ENCODE data around the gene TTI1.
"Not testable (repeated sequence)": the region's sequence is repeated elsewhere in the genome, so short reads cannot be mapped to it uniquely, and the experiment has no call there.

TTI1 gene

DNA sequence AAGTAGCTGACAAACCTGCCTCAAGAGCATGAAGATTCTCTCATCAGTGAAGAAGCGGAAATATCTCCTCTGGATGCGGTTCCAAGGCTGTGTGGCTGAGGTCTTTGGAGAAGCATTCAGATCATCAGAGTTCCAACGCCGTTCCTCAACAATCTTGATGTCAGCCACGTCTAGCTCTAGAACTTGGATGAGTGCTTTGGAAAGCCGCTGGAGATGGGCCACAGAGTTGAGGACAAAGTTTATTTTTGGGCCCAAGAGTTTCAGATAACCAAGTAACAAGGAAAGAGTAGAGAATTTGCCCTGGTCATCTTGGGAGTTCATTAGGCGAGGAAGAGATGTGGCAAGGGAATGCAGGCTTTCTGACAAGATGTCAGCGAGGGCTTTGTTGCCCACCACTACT, 20.9 kb downstream of the TTI1 start:
- FAIRE-seq = no peak
- DNase-seq (ENCODE audit: low spot score) = no peak

GRCh38 chr20:38011696-38012095, 21.6 kb downstream of the TTI1 start:
- FAIRE-seq (no peak), DNase-seq (ENCODE audit: low spot score) (no peak)

- not testable (repeated sequence) for FAIRE-seq; DNase-seq (ENCODE audit: low spot score)
Measured at GRCh38 chr20:38009416-38009815, 23.8 kb downstream of the TTI1 start.

DNA sequence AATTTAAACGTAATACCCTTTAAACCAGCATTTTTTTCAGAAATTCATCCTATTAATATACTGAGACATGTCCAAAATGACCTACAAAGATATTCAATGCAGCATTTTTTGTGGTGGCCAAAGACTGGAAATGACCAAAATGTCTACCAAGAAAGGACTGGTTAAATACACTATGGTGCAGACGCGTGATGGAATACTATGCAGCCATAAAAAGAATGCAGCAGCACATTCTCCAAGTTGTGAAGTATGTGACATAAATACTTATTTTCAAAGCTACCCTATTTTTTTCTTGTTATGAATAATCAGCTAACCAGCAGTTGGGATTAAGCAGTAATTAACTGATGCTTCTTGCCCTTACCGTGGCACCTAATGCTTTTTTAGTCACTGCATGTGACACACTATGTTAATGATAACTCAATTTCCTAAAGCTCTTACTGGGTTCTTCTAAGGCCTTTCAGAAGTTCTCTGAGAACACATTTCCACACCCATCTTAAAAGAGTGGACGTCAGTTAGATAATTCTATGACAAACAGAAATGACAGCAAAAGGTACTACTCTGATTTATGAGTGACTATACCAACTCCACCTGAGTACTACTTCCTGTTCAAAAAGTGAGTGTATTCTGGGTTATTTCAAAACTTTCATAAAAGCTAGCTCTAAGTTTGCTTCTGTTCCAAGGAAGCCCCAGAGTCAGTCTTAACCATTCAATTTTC, 24.9 kb downstream of the TTI1 start:
- FAIRE-seq = no peak
- no peak for DNase-seq (ENCODE audit: low spot score)

DNA sequence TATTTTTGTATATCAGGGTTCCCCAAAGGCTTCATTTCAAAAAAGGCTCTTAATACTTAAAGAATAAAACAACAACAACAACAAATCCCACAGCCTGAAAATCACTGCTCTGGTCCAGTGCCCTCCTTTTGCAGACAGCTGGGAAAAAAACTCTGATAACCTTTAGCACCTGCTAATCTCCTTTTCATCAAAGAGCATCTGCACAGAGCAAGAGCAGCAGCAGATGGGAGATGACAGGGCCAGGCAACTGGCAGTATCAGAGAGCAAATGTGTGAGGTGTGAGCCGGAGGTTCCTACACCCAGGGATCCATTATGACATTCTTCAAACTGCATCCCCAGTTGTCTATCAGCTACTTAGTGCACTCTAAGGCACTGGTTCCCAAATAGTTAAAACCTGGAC, 25.7 kb downstream of the TTI1 start:
- FAIRE-seq = no peak
- DNase-seq (ENCODE audit: low spot score) = no peak

- DNase-seq (ENCODE audit: low spot score) (no peak), FAIRE-seq (no peak)
Measured at GRCh38 chr20:38005903-38006302, 27.4 kb downstream of the TTI1 start.

GRCh38 chr20:38004416-38004815, 28.8 kb downstream of the TTI1 start:
- FAIRE-seq (no peak), DNase-seq (ENCODE audit: low spot score) (no peak)

GRCh38 chr20:38002422-38002821, 30.8 kb downstream of the TTI1 start:
- no peak for FAIRE-seq
- no peak for DNase-seq (ENCODE audit: low spot score)

GRCh38 chr20:38001981-38002380, 31.3 kb downstream of the TTI1 start:
- DNase-seq (ENCODE audit: low spot score) (no peak), FAIRE-seq (no peak)

DNA sequence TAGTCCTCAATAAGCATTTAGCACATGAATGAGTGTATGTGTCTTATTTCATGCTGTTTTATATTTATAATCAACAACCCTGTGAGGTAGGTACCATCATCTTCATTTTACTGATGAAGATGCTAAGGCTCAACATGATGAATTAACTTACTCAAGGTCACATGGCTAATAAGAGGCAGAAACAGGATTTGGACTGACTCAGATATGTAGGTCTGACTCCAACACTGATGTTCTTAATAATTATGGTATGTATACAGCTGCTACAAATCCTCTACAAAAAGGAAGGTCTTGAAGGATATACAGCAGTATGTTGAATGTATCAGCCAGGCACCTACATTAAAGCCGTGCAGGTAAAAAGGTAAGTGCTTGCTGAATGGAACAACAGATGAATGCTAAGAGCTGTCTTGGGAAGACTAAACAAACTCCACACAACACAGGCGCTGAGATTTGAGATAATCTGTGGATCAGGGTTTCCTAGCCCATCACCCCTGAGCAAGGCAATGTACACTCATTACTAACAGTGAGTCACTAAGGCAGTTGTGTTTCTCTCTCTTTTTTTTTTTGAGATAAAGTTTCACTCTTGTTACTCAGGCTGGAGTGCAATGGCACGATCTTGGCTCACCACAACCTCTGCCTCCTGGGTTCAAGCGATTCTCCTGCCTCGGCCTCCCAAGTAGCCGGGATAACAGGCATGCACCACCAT, 31.9 kb downstream of the TTI1 start:
- FAIRE-seq = peak; percentile 62

DNA sequence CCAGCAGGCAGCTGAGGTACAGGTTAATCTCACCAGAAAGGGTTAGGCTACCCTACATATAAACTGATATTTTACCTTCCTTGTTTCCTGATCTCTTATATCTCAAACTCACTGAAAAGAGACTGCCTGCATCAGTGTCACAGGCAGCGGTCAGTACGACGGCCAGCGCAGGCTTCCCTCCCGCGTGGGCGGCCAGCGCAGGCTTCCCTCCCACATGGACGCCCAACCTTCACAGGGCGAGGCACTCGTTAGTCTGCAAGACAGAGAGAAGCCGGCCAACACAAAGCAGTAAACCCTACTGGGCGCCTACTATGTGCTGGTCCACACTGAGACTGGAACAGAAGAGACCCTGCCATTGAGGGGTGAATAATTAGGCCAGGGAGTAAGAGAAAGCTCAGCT, 33.0 kb downstream of the TTI1 start:
- no peak for FAIRE-seq
- no peak for DNase-seq (ENCODE audit: low spot score)

More for the DNA sequence above, 31.9 kb downstream of the TTI1 start:
- DNase-seq (ENCODE audit: low spot score) = peak; percentile 65

GRCh38 chr20:37999526-38000263, 33.6 kb downstream of the TTI1 start:
- FAIRE-seq = no peak

GRCh38 chr20:37997516-37997915, 35.7 kb downstream of the TTI1 start:
- DNase-seq (ENCODE audit: low spot score) (no peak), FAIRE-seq (no peak)

More at GRCh38 chr20:37999526-38000263, 33.6 kb downstream of the TTI1 start:
- no peak for DNase-seq (ENCODE audit: low spot score)

GRCh38 chr20:37995856-37996605, 37.2 kb downstream of the TTI1 start:
- DNase-seq (ENCODE audit: low spot score) (no peak), FAIRE-seq (no peak)

DNA sequence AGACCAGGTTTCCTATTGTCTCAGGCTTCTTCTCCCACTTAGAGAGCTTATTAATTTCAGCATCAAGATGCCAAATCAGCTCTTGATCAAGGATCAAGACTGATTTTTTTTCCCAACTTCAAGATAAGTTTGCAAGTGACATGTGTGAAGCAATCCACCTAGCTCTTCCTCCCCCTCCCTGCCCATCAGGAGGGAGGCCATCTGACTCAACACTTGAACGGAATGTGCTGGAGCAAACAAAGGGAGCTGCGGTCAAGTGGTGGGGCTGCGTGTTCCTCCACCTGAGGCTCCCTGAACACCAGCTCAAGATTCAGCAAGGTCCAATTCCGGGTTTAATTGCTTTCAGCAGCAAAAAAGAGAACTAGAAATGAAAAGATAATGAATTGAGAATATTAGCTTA, 38.7 kb downstream of the TTI1 start:
- peak; percentile 84 for DNase-seq (ENCODE audit: low spot score)
- FAIRE-seq = peak; percentile 91

GRCh38 chr20:37992802-37993409, 40.4 kb downstream of the TTI1 start:
- DNase-seq (ENCODE audit: low spot score) = peak; percentile 34

GRCh38 chr20:37991908-37992307, 41.3 kb downstream of the TTI1 start:
- DNase-seq (ENCODE audit: low spot score) (no peak), FAIRE-seq (no peak)

More at GRCh38 chr20:37992802-37993409, 40.4 kb downstream of the TTI1 start:
- FAIRE-seq = no peak

GRCh38 chr20:37991157-37991866, 41.9 kb downstream of the TTI1 start:
- FAIRE-seq (no peak), DNase-seq (ENCODE audit: low spot score) (no peak)

DNA sequence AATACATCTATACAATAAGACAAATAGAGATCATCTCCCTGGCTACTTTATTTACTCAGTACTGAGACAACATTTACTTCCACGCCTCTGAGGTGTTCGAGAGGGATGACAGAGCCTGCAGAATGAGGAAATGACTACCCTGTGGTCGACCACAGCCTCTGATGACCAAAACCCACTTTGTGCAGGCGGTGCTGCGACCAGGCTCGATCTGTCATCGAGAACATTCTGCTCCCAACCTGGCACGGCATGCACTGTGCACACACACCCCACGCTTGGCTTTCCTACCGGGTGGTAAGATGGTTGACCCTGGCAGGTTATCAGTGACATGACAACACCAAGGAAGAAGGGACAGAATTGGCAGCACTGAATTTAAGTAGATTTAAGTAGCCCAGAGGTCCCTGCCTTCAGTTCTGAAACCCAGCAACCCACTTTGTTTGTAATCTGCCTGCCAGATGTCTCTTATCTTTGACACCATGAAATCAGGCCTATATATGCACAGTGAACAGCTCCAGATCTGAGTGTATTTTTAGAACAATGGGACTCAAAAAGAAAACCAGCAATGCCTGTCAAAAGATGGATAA, 42.6 kb downstream of the TTI1 start:
- DNase-seq (ENCODE audit: low spot score) (peak; percentile 97), FAIRE-seq (peak; percentile 90)

Data from RCC 7860 (cell line).